Astrocyte (in vitro differentiated cells and primary cell): ENCODE data around the gene KRTAP4-7. TPM values are rescaled to one million over a fixed set of nuclear protein-coding genes. Genes with fewer than 3 reads are reported as not detected.
"Not testable (repeated sequence)": the region's sequence is repeated elsewhere in the genome, so short reads cannot be mapped to it uniquely, and the experiment has no call there.

Experiments
- DNase-seq: peaks from one replicate; pipeline ENCODE4 v3.0.0-alpha.2; 2010; ENCODE audit warnings: low read depth
- FAIRE-seq: peaks from 2 replicates; lab custom pipeline; 2011; peaks lifted over from hg19 to GRCh38; lab: Jason Lieb, UNC
- H2AFZ ChIP-seq: 2 replicates; pipeline ENCODE4 v1.6.0; 2012; ENCODE audit warnings: low read depth, low read length, inconsistent platforms
- H3K27ac ChIP-seq: 2 replicates; pipeline ENCODE4 v1.5.1; 2011; ENCODE audit warnings: low read depth, low read length, inconsistent platforms
- H3K27me3 ChIP-seq: 2 replicates; pipeline ENCODE4 v1.6.0; 2011; ENCODE audit warnings: low read length, inconsistent platforms; ENCODE audit not compliant: insufficient read depth
- H3K36me3 ChIP-seq: 2 replicates; pipeline ENCODE4 v1.5.1; 2011; ENCODE audit warnings: low read length, inconsistent platforms; ENCODE audit not compliant: insufficient read depth
- H3K4me1 ChIP-seq: 2 replicates; pipeline ENCODE4 v1.5.1; 2011; ENCODE audit warnings: low read length, inconsistent platforms; ENCODE audit not compliant: insufficient read depth
- H3K4me2 ChIP-seq: 2 replicates; pipeline ENCODE4 v1.6.0; 2012; ENCODE audit warnings: low read length, inconsistent platforms
- H3K4me3 ChIP-seq: 2 replicates; pipeline ENCODE4 v1.5.1; 2011; ENCODE audit warnings: low read depth, mild to moderate bottlenecking, low read length, inconsistent platforms; ENCODE audit not compliant: insufficient read depth
- H3K79me2 ChIP-seq: 2 replicates; pipeline ENCODE4 v1.6.0; 2012; ENCODE audit warnings: mild to moderate bottlenecking, low read length, inconsistent platforms; ENCODE audit not compliant: insufficient read depth
- H3K9ac ChIP-seq: 2 replicates; pipeline ENCODE4 v1.6.0; 2012; ENCODE audit warnings: mild to moderate bottlenecking, low read length, inconsistent platforms
- H3K9me3 ChIP-seq: 2 replicates; pipeline ENCODE4 v1.5.1; 2012; ENCODE audit warnings: low read depth, mild to moderate bottlenecking, low read length, inconsistent platforms; ENCODE audit not compliant: insufficient read depth
- H4K20me1 ChIP-seq: 2 replicates; pipeline ENCODE4 v1.6.0; 2012; ENCODE audit warnings: low read length, inconsistent platforms; ENCODE audit not compliant: insufficient read depth
- H3K27ac Mint-ChIP-seq: one replicate; pipeline ENCODE4 v1.8.0; 2021; ENCODE audit warnings: mild to moderate bottlenecking, mixed read lengths; ENCODE audit not compliant: unreplicated experiment
- H3K27me3 Mint-ChIP-seq: one replicate; pipeline ENCODE4 v1.8.0; 2021; ENCODE audit warnings: low read depth, mixed read lengths; ENCODE audit not compliant: unreplicated experiment
- H3K36me3 Mint-ChIP-seq: one replicate; pipeline ENCODE4 v1.8.0; 2021; ENCODE audit warnings: low read depth, mixed read lengths; ENCODE audit not compliant: unreplicated experiment
- H3K4me1 Mint-ChIP-seq: one replicate; pipeline ENCODE4 v1.8.0; 2021; ENCODE audit warnings: low read depth, mixed read lengths; ENCODE audit not compliant: unreplicated experiment
- H3K4me3 Mint-ChIP-seq: one replicate; pipeline ENCODE4 v1.8.0; 2021; ENCODE audit warnings: mild to moderate bottlenecking, moderate library complexity, mixed read lengths; ENCODE audit not compliant: unreplicated experiment
- H3K9me3 Mint-ChIP-seq: one replicate; pipeline ENCODE4 v1.8.0; 2021; ENCODE audit warnings: mild to moderate bottlenecking, mixed read lengths; ENCODE audit not compliant: unreplicated experiment
- EZH2 ChIP-seq: IDR thresholded peaks from 2 replicates; pipeline ENCODE4 v1.6.1; 2012; ENCODE audit warnings: mild to moderate bottlenecking, low read length, inconsistent platforms; ENCODE audit not compliant: insufficient read depth
- total RNA-seq: library from RNA; stranded (reverse); gene quantifications from 2 replicates; pipeline ENCODE4 v1.2.1, GENCODE V29; 2021
- TF ChIP-seq, protein P1 (sequence below): IDR thresholded peaks from 2 replicates; pipeline ENCODE4 v1.5.1; 2011; ENCODE audit warnings: low read depth, mild to moderate bottlenecking, inconsistent platforms, low read length, moderate library complexity; ENCODE audit not compliant: insufficient read depth

KRTAP4-7 gene
- total RNA-seq, 1 donor from 2014 or later, result not detected

DNA sequence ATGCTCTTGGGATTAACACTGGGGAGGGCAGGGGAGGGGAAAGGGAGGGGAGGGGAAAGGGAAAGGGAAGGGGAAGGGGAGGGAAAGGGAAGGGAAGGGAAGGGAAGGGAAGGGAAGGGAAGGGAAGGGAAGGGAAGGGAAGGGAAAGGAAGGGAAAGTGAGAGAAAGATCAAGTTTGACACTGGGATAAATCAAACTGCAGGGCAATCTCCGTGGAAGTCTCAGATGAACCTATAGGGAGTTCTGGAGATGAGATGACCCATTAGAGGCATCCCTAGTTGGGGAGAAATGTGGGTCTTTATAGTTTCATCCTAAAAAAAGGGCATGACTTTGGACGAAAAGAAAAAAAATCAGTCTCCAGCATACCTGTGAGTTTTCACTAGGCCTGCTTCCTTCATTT is 37.8 kb downstream of the KRTAP4-7 start:
- FAIRE-seq (no peak), DNase-seq (no peak)
- Mint-ChIP-seq H3K4me1 (peaks cover 22% of the 10 kb centered on the region), H3K4me3 (no peak overlapping the region), H3K27me3 (peaks cover 2% of the 10 kb centered on the region), H3K36me3 (no peaks in the 10 kb centered on the region), H3K9me3 (peaks cover 2% of the 10 kb centered on the region), H3K27ac (no peak overlapping the region)
- Histone ChIP-seq H2AFZ (no peak overlapping the region), H3K27me3 (no peaks in the 10 kb centered on the region), H3K9ac (no peak overlapping the region), H3K36me3 (no peaks in the 10 kb centered on the region), H3K4me3 (no peak overlapping the region), H3K4me2 (no peak overlapping the region), H3K4me1 (peaks cover 4% of the 10 kb centered on the region), H3K27ac (no peak overlapping the region), H3K9me3 (no peaks in the 10 kb centered on the region), H3K79me2 (no peaks in the 10 kb centered on the region), H4K20me1 (no peaks in the 10 kb centered on the region)
- TF ChIP-seq EZH2, result no peak
- TF ChIP-seq, protein P1, sequence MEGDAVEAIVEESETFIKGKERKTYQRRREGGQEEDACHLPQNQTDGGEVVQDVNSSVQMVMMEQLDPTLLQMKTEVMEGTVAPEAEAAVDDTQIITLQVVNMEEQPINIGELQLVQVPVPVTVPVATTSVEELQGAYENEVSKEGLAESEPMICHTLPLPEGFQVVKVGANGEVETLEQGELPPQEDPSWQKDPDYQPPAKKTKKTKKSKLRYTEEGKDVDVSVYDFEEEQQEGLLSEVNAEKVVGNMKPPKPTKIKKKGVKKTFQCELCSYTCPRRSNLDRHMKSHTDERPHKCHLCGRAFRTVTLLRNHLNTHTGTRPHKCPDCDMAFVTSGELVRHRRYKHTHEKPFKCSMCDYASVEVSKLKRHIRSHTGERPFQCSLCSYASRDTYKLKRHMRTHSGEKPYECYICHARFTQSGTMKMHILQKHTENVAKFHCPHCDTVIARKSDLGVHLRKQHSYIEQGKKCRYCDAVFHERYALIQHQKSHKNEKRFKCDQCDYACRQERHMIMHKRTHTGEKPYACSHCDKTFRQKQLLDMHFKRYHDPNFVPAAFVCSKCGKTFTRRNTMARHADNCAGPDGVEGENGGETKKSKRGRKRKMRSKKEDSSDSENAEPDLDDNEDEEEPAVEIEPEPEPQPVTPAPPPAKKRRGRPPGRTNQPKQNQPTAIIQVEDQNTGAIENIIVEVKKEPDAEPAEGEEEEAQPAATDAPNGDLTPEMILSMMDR, result no peak

DNA sequence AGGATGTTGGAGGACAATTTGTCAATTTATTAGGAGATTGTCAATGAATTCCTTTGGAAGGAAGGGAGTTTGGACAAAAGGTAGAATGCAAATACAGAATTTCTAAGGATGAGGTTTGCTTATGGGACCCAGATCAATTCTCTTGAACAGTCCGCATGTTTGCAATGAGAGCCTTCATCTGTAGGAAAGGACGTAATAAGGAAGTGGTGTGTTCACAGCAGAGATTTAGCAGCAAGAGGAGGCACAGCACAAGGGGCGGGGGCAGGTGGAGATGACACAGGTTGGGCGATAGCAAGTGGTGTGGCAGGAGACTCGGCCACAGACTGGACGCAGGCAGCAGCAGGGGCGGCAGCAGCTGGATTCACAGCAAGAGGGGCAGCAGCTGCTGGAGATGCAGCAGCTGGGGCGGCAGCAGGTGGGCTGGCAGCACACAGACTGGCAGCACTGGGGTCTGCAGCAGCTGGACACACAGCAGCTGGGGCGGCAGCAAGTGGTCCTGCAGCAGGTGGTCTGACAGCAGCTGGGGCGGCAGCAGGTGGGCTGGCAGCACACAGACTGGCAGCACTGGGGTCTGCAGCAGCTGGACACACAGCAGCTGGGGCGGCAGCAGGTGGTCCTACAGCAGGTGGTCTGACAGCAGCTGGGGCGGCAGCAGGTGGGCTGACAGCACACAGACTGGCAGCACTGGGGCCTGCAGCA is 39.5 kb downstream of the KRTAP4-7 start:
- not testable (repeated sequence) for H3K36me3 ChIP-seq, H4K20me1 ChIP-seq, H3K27ac Mint-ChIP-seq, H3K4me2 ChIP-seq, H3K9me3 ChIP-seq, H3K4me3 ChIP-seq, H3K4me1 ChIP-seq, DNase-seq, H3K9me3 Mint-ChIP-seq, H3K9ac ChIP-seq, H3K4me3 Mint-ChIP-seq, H3K27me3 Mint-ChIP-seq, H3K79me2 ChIP-seq, H3K27ac ChIP-seq, H3K27me3 ChIP-seq, FAIRE-seq, H3K36me3 Mint-ChIP-seq, H2AFZ ChIP-seq
- H3K4me1 Mint-ChIP-seq, result peaks cover 18% of the 10 kb centered on the region

DNA sequence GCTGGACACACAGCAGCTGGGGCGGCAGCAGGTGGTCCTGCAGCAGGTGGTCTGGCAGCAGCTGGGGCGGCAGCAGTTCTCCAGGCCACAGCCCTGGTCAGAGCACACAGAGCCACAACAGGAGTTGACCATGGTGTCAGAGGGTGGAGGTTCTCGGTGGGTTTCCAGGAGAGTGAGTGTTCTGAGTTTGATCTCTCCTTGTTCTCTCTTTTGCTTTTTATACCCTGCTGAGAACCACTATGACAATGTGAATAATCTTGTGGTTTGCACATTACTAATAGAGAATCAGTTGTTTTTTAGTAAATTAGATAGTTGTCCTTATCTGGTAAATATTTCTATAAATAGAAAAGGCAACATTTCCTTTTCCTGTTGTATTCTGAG is 40.0 kb downstream of the KRTAP4-7 start, which contains the start of gene KRTAP4-12:
Gene KRTAP4-12 (minus strand): TSS at position 192 of the 381 bp plus-strand sequence. CDS start 60 bp downstream, at position 132.
- not testable (repeated sequence) for H3K4me2 ChIP-seq, H3K4me3 Mint-ChIP-seq, H3K27ac Mint-ChIP-seq, H3K9ac ChIP-seq, H3K27me3 ChIP-seq, H4K20me1 ChIP-seq, FAIRE-seq, DNase-seq, H3K36me3 Mint-ChIP-seq, H3K27me3 Mint-ChIP-seq, H3K9me3 Mint-ChIP-seq, H3K9me3 ChIP-seq, H3K4me3 ChIP-seq, H2AFZ ChIP-seq, H3K27ac ChIP-seq, H3K4me1 ChIP-seq, H3K79me2 ChIP-seq, H3K36me3 ChIP-seq
- peaks cover 14% of the 10 kb centered on the region for H3K4me1 Mint-ChIP-seq
